H7 (cell line): Measurements from ENCODE around the gene ZNF582. TPM values are rescaled to one million over a fixed set of nuclear protein-coding genes. Genes with fewer than 3 reads are reported as not detected.
"Not testable (repeated sequence)": the region's sequence is repeated elsewhere in the genome, so short reads cannot be mapped to it uniquely, and the experiment has no call there.

ENCODE experiments used
- DNase-seq: peaks from one replicate; pipeline ENCODE4 v3.0.0; 2012
- H3K27me3 ChIP-seq: 2 replicates; pipeline ENCODE4 v1.6.0; 2011; ENCODE audit warnings: mild to moderate bottlenecking, low read length; ENCODE audit not compliant: control insufficient read depth, insufficient read depth
- H3K36me3 ChIP-seq: replicated peaks from 2 replicates; pipeline ENCODE4 v1.5.1; 2011; ENCODE audit warnings: low read length; ENCODE audit not compliant: control insufficient read depth, insufficient read depth
- H3K4me3 ChIP-seq: 2 replicates; pipeline ENCODE4 v1.5.1; 2011; ENCODE audit warnings: low read depth, mild to moderate bottlenecking, control low read depth, low read length, moderate library complexity; ENCODE audit not compliant: insufficient read depth
- total RNA-seq: library from RNA; depleted of rRNA; stranded (reverse); fragments of >200 nt; shearing (Covaris generic); gene quantifications from 2 replicates; pipeline ENCODE4 v1.2.3, GENCODE V29; 2014

The ZNF582 gene
- total RNA-seq, 1 experiment from 2014 or later, result 1.1 TPM

DNA sequence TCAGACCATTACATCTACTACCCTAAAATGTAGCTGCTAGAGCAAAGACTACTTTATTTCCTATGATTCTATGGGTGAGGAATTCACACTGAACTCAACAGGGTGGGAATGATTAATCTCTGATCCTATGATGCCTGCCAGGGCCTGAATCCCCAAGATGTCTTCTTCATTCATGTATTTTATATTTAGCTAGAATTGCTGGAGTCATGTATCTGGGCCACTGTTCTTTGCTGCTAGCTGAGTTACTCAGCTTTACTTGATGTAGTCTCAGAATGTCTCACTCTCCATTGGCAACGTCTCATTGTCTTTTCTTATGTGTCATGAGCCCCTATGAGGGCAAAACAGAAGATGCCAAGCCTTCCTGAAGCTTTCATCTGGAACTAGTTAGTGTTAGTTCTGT, 21.1 kb downstream of the ZNF582 start:
- DNase-seq, result no peak
- Histone ChIP-seq H3K4me3 (no peak overlapping the region), H3K27me3 (no peaks in the 10 kb centered on the region), H3K36me3 (peaks cover 22% of the 10 kb centered on the region)

GRCh38 chr19:56369886-56370676, 23.3 kb downstream of the ZNF582 start:
- peaks cover 21% of the 10 kb centered on the region for H3K36me3 ChIP-seq
- no peaks in the 10 kb centered on the region for H3K27me3 ChIP-seq
- H3K4me3 ChIP-seq, result no peak overlapping the region
- no peak for DNase-seq

DNA sequence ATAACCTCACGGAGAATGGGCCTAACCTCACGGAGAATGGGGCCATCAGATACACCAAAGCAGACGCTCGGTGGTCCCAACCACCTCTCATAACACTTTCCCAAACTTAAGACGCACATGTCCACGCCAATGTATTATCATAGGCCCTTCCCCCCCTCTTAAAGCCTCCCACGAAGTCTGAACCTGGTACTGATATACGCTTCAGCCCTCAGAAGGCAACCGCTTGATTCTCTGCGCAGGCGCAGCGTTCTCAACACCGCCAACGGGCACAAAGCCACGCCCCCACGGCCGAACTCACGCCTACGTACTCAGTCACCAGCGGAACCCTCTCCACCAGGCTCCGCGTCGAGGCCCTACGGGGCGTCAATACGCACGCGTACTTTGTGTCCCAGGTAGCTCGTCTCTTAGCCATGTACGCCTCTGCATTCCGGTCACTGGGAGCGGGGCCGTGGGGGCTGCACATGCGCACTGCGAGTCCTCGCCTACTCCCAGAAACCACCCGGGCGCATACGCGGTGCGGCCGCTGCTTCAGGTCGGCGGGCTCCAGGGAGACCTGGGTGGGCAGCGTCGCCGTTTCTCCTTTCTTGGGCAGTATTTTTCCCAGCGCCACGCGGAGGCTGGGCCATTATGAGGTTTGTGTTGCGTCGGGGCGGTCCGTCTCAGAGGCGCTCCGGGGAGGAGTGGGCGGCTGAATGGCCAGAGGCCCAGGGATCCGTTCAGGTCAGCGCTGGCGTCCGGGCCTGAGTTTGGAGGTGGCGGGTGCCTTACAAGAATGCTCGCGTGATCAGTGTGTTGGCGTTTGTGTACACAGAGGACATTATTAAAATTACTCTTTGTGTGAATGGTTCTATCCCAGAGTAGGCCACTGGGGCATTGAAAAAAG, 25.3 kb downstream of the ZNF582 start:
- peak overlapping the region; percentile 63 for H3K4me3 ChIP-seq
- H3K36me3 ChIP-seq, result peaks cover 4% of the 10 kb centered on the region
- no peaks in the 10 kb centered on the region for H3K27me3 ChIP-seq
- DNase-seq, result peak; percentile 84

- H3K36me3 ChIP-seq, result no peaks in the 10 kb centered on the region
- no peak for DNase-seq
- H3K4me3 ChIP-seq, result no peak overlapping the region
- H3K27me3 ChIP-seq, result no peaks in the 10 kb centered on the region
These were observed 32.5 kb downstream of the ZNF582 start for GRCh38 chr19:56360841-56361240.

GRCh38 chr19:56356944-56357343, 36.4 kb downstream of the ZNF582 start:
- no peak for DNase-seq
- Histone ChIP-seq H3K4me3 (no peak overlapping the region), H3K36me3 (no peaks in the 10 kb centered on the region), H3K27me3 (no peaks in the 10 kb centered on the region)

DNA sequence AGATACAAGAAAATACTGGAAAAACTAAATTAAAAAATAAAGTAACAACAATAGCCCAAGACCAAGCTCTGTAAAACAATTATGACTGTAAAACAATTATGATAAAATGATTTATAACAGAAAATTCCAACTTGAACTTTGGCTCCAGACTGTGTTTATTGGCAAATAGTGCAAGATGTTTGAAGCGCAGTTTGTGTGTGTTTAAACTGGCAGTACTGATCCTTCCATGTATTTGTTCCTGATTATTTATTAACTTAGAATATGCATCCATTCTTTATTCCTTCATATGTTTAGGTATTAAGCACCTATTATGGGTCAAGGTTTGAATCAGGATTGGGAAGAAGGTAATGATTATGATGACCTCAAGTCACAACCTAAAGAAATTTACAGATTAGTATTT, 37.8 kb downstream of the ZNF582 start:
- no peaks in the 10 kb centered on the region for H3K36me3 ChIP-seq

GRCh38 chr19:56351208-56351607, 42.1 kb downstream of the ZNF582 start:
- no peak for DNase-seq

More for the DNA sequence above, 37.8 kb downstream of the ZNF582 start:
- Histone ChIP-seq H3K4me3 (no peak overlapping the region), H3K27me3 (no peaks in the 10 kb centered on the region)
- no peak for DNase-seq

GRCh38 chr19:56350416-56351045, 42.8 kb downstream of the ZNF582 start:
- DNase-seq, result peak; percentile 33
- H3K27me3 ChIP-seq, result no peaks in the 10 kb centered on the region

More at GRCh38 chr19:56351208-56351607, 42.1 kb downstream of the ZNF582 start:
- Histone ChIP-seq H3K4me3 (no peak overlapping the region), H3K36me3 (no peaks in the 10 kb centered on the region), H3K27me3 (no peaks in the 10 kb centered on the region)

DNA sequence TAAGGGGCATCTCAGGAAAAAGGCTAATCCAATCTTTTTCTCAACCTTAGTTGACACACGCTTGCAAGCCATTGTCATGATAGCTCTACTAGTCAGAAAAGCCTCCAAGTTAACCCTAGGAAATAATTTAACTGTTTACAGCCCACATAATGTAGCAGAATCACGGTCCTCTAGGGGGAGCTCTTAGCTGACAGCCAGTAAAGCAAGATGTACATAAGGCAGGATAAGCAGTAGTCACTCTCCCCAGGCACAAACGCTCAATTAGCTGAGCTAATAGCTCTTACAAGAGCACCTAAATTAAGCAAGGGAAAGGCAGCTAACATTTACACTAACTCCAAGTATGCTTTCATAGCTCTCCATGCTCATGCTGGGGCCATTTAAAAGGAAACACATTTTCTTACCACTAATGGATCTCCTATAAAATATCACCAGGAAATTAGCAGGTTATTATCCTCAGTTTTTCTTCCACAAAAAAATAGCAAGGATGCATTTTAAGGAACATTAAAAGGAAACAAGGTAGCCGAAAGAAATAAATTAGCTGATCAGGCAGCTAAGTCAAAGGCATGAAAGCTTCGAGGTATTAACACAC, 45.0 kb downstream of the ZNF582 start:
- Histone ChIP-seq H3K27me3 (no peaks in the 10 kb centered on the region), H3K36me3 (no peaks in the 10 kb centered on the region), H3K4me3 (no peak overlapping the region)
- DNase-seq, result no peak

More at GRCh38 chr19:56350416-56351045, 42.8 kb downstream of the ZNF582 start:
- Histone ChIP-seq H3K4me3 (no peak overlapping the region), H3K36me3 (no peaks in the 10 kb centered on the region)

DNA sequence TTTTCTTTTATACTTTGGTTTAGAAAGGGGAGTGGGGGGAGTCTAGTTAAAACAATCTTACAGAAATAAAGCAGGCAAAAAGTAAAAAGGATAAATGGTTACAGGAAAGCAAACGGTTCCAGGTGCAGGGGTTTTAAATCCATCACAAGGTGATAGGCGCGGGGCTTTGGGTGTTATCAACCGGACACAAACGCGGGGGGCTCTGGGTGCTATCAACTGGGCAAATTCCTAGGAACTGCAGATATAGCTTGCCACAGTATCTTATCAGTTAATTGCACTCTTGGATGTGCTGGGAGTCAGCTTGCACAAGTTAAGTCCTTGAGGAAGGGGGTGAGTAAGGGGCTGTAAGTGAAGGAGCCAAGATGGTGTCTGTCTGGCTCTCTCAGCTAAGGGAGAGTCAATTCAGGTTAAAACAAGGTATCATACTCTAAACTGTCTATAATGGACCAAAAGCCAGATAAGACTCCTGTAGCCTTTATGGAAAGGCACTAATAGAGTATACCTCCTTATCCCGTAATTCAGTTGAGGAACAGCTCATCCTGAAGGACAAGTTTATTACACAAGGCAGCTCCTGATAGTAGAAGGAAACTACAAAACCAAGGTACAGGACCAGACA, 46.1 kb downstream of the ZNF582 start:
- Histone ChIP-seq H3K36me3 (no peaks in the 10 kb centered on the region), H3K4me3 (no peak overlapping the region), H3K27me3 (no peaks in the 10 kb centered on the region)
- no peak for DNase-seq

GRCh38 chr19:56341948-56342347, 51.4 kb downstream of the ZNF582 start:
- Histone ChIP-seq H3K27me3 (no peaks in the 10 kb centered on the region), H3K4me3 (no peak overlapping the region), H3K36me3 (no peaks in the 10 kb centered on the region)
- DNase-seq, result no peak

DNA sequence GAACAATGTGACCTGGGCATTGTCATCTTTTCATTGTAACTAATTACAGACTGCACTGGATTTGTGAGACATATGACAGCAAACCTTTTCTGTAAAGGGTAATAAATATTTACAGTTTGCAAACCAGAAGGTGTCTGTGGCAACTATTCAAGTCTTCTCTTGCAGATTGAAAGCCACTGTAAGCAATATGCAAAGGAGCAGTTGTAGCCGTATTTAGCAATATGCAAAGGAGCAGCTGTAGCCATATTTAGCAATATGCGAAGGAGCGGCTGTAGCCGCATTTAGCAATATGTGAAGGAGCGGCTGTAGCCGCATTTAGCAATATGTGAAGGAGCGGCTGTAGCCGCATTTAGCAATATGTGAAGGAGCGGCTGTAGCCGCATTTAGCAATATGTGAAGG, 54.3 kb downstream of the ZNF582 start:
- H3K27me3 ChIP-seq, DNase-seq: not testable (repeated sequence)

DNA sequence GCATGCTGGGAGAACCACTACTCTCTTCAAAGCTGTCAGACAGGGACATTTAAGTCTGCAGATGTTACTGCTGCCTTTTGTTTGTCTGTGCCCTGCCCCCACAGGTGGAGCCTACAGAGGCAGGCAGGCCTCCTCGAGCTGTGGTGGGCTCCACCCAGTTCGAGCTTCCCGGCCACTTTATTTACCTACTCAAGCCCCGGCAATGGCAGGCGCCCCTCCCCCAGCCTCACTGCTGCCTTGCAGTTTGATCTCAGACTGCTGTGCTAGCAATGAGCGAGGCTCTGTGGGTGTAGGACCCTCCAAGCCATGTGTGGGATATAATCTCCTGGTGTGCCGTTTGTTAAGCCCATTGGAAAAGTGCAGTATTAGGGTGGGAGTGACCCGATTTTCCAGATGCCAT, 56.3 kb downstream of the ZNF582 start:
- not testable (repeated sequence) for H3K4me3 ChIP-seq, H3K27me3 ChIP-seq, H3K36me3 ChIP-seq, DNase-seq

More for the DNA sequence above, 54.3 kb downstream of the ZNF582 start:
- not testable (repeated sequence) for H3K36me3 ChIP-seq, H3K4me3 ChIP-seq

DNA sequence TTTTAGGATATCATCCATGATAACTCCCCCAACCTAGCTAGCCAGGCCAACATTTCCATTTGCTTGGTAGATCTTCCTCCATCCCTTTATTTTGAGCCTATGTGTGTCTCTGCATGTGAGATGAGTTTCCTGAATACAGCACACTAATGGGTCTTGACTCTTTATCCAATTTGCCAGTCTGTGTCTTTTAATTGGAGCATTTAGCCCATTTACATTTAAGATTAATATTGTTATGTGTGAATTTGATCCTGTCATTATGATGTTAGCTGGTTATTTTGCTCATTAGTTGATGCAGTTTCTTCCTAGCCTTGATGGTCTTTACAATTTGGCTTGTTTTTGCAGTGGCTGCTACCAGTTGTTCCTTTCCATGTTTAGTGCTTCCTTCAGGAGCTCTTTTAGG, 58.0 kb downstream of the ZNF582 start:
- H3K4me3 ChIP-seq, DNase-seq: not testable (repeated sequence)

More for the DNA sequence above, 58.0 kb downstream of the ZNF582 start:
- not testable (repeated sequence) for H3K27me3 ChIP-seq, H3K36me3 ChIP-seq
